BLaER1 treated with 17β-estradiol and CSF1 and Interleukin-3, amounts not matched to agents 10 nM and 100 nM (cell line): ENCODE measurements around the gene LSP1.

Experiments
- H3K27ac ChIP-seq, 11 experiments: shearing (Covaris generic); formaldehyde crosslinking; 2 replicates each; pipeline ENCODE4 v1.8.1; 2022
- H3K27me3 ChIP-seq, 11 experiments: shearing (Covaris generic); formaldehyde crosslinking; 2 replicates each; pipeline ENCODE4 v1.8.1; 2022
- H3K36me3 ChIP-seq, 11 experiments: shearing (Covaris generic); formaldehyde crosslinking; 2 replicates each; pipeline ENCODE4 v1.8.1; 2022
- H3K4me1 ChIP-seq, 10 experiments: shearing (Covaris generic); formaldehyde crosslinking; 2 replicates each; pipeline ENCODE4 v1.8.1; 2022
- H3K4me2 ChIP-seq, 11 experiments: shearing (Covaris generic); formaldehyde crosslinking; 2 replicates each; pipeline ENCODE4 v1.8.1; 2022
- H3K4me3 ChIP-seq, 10 experiments: shearing (Covaris generic); formaldehyde crosslinking; 2 replicates each; pipeline ENCODE4 v1.8.1; 2022
- H3K9ac ChIP-seq, 11 experiments: shearing (Covaris generic); formaldehyde crosslinking; 2 replicates each; pipeline ENCODE4 v1.8.1; 2022
- H3K9me3 ChIP-seq, 11 experiments: shearing (Covaris generic); formaldehyde crosslinking; replicated peaks in 1 of 11; 2 replicates each; pipeline ENCODE4 v1.8.1; 2022
- H4K20me1 ChIP-seq, 11 experiments: shearing (Covaris generic); formaldehyde crosslinking; 2 replicates each; pipeline ENCODE4 v1.8.1; 2022
- Cebpa-rat ChIP-seq, 11 experiments: shearing (Covaris generic); IDR thresholded peaks; 2 replicates each; pipeline ENCODE4 v1.8.1; 2022

The LSP1 gene

DNA sequence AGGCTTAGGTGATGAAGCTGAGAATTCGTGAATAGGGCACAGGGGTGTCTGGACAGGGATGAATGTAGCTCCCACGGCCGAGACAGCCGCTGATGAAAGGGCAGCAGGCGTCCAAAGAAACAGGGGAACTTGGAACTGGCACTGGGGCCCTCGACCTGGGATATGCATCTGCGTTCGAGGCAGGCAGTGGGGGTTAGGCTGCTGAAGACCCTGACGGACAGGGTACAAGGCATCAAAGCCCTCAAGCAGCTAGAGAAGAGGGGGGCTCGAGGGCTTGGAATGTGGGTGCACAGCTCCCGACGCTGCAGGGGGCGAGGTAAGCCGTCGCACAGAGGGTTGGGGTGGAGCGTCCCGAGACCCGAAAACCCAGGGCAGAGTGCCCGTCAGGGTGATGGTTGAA, 25.0 kb upstream of the LSP1 start:
- no peaks in the 10 kb centered on the region for H3K36me3 ChIP-seq
- H3K27ac ChIP-seq = no peak overlapping the region
- no peak overlapping the region for H3K4me3 ChIP-seq
- H3K9ac ChIP-seq = no peak overlapping the region
- no peak for TF ChIP-seq Cebpa-rat (IDR thresholded peaks at IDR 0.05)
- no peaks in the 10 kb centered on the region; a peak in 2 of 22 replicates for H4K20me1 ChIP-seq
- H3K4me2 ChIP-seq = no peak overlapping the region
- peaks cover 0 to 17% (median 0%) of the 10 kb centered on the region in 11 experiments; a peak in 3 of 22 replicates for H3K27me3 ChIP-seq
- H3K9me3 ChIP-seq = no peaks in the 10 kb centered on the region
- peaks cover 35 to 55% (median 47%) of the 10 kb centered on the region in 10 experiments for H3K4me1 ChIP-seq

DNA sequence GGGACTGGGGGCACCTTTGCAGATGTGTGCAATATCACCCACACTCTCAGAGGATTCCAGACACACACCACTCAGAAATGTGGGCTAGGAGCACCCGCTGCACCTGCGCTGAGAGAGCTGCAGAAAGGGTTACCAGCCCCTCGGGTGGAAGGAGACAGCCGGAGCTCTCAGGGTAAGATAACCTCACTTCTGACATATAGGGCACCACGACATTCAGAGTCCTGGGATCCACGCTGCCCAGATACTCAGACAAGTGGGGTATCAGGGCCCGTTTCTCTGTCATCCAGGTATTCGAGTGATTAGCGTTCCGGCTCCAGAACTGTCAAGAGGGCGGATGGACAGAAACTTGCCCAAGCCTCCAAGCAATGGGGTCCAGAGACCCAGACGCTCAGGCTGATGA, 24.3 kb upstream of the LSP1 start:
- H3K4me2 ChIP-seq = peak overlapping the region in 9 of 11 experiments; percentile 28 to 81 (median 74); a peak in 10 of 22 replicates
- TF ChIP-seq Cebpa-rat (IDR thresholded peaks at IDR 0.05) = no peak

DNA sequence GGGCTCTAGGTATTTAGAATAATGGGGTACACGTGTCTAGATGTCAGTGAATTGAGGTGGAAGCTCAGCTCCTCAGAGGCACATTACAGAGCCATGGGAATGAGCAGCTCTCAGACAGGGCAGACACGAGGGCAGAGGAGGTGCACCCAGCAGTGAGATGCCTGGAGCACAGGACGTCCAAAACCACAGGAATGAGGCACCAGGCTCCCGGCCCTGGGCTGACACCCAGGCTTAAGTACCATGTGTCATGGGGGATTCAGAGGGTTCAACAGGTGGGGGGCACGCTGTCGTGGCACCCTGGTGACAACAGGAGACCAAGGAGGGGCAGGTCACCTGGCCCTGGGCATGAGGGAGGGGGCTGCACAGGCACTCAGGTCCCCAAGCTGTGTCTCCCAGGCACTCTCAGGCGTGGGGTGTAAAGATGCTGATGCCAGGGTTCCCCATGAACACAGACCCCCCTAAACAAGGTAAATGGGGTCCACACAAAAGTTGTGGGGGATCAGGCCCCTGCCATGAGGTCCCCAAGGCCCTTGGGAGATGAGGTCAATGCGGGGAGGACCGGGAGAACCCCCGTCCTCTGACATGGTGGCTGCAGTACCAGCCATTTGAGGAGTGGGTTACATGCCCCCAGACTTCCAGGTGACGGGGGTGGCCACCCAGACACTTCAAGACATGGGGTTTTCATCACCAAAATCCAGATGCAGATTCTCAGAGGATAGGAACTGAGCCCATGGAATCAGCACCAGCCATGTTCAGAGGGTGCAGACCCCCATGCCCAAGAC, 23.7 kb upstream of the LSP1 start:
- H3K4me2 ChIP-seq = peak overlapping the region in 10 of 11 experiments; percentile 28 to 81 (median 74); a peak in 19 of 22 replicates
- H3K9me3 ChIP-seq = no peaks in the 10 kb centered on the region
- H3K9ac ChIP-seq = no peak overlapping the region
- peaks cover 37 to 60% (median 48%) of the 10 kb centered on the region in 10 experiments for H3K4me1 ChIP-seq
- H4K20me1 ChIP-seq = no peaks in the 10 kb centered on the region; a peak in 2 of 22 replicates
- H3K27me3 ChIP-seq = peaks cover 0 to 17% (median 0%) of the 10 kb centered on the region in 11 experiments; a peak in 5 of 22 replicates
- H3K27ac ChIP-seq = no peak overlapping the region
- no peak for TF ChIP-seq Cebpa-rat (IDR thresholded peaks at IDR 0.05)
- no peaks in the 10 kb centered on the region for H3K36me3 ChIP-seq
- H3K4me3 ChIP-seq = no peak overlapping the region

More for the DNA sequence above, 24.3 kb upstream of the LSP1 start:
- Histone ChIP-seq H4K20me1 (no peaks in the 10 kb centered on the region; a peak in 2 of 22 replicates), H3K9me3 (no peaks in the 10 kb centered on the region), H3K27ac (no peak overlapping the region), H3K9ac (no peak overlapping the region), H3K4me3 (no peak overlapping the region), H3K36me3 (no peaks in the 10 kb centered on the region), H3K4me1 (peaks cover 37 to 60% (median 48%) of the 10 kb centered on the region in 10 experiments), H3K27me3 (peaks cover 0 to 17% (median 0%) of the 10 kb centered on the region in 11 experiments; a peak in 5 of 22 replicates)

DNA sequence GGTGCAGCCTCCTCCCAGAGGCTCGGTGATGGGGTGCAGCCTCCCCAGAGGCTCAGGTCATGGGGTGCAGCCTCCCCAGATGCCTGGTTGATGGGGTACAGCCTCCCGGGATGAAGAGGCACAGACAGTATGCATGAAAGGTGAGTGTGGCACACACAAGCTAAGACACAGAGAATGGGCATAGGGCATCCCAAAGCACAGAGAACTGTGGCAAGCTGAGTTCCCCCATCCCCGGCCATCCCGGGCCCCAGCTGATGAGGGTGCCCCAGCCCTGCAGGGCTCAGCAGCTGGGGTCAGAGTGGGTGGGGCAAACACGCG, 22.9 kb upstream of the LSP1 start:
- Histone ChIP-seq H3K4me3 (no peak overlapping the region), H4K20me1 (no peaks in the 10 kb centered on the region; a peak in 2 of 22 replicates), H3K9me3 (no peaks in the 10 kb centered on the region), H3K4me1 (peaks cover 37 to 60% (median 48%) of the 10 kb centered on the region in 10 experiments), H3K36me3 (no peaks in the 10 kb centered on the region), H3K4me2 (peak overlapping the region; percentile 52 to 96 (median 74)), H3K27ac (no peak overlapping the region), H3K27me3 (peaks cover 0 to 17% (median 0%) of the 10 kb centered on the region in 11 experiments; a peak in 5 of 22 replicates), H3K9ac (peak overlapping the region in 6 of 11 experiments; percentile 0 to 49 (median 22); a peak in 4 of 22 replicates)
- no peak for TF ChIP-seq Cebpa-rat (IDR thresholded peaks at IDR 0.05)

DNA sequence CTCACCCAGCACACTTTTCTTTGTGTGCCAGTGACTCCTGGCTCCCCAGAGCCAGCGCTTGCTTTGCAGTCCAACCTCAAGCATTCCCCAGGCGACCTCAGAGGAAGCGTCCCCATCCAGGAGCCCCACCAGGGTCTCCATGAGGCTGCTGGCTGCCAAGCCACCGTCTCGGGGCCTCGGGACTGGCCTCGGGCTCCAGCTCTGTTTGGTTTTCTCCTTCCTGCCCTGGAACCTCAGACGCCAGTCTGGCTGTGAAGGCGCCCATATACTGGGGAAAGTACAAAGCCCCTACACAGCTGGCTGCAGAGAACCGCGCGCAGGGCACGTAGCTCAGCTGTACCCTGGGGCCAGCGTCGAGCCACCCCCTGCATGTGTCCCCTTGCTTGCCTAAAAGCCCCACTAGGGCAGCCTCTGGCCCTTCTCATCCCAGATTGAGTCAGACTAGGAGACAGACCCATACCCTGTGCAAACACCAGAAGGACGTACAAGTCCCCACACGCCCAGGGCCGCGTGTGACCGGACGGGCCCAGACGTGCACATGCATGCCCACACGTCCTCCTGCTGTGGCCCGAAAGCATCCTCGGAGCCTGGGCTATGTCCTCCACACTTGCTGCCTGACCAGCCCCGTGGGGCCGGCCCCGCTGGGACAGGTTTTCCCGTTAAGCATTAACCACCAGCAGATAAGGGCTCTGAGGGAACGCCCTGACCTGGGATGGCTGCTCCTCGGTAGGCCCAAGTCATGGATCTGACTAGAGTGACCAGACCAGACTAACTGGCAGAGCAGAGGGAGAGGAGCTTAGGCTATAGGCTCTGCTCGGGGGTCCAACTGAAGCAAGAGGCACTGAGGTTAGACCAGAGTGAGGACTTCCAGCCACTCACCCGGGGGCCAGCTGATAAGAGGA, 22.3 kb upstream of the LSP1 start:
- no peak for TF ChIP-seq Cebpa-rat (IDR thresholded peaks at IDR 0.05)
- Histone ChIP-seq H3K4me3 (no peak overlapping the region), H4K20me1 (no peaks in the 10 kb centered on the region; a peak in 2 of 22 replicates), H3K4me1 (peaks cover 37 to 60% (median 48%) of the 10 kb centered on the region in 10 experiments), H3K9ac (peak overlapping the region in 7 of 11 experiments; percentile 0 to 49 (median 20); a peak in 6 of 22 replicates), H3K36me3 (no peaks in the 10 kb centered on the region), H3K9me3 (no peaks in the 10 kb centered on the region), H3K27ac (no peak overlapping the region), H3K4me2 (peak overlapping the region; percentile 52 to 96 (median 74)), H3K27me3 (peaks cover 0 to 17% (median 0%) of the 10 kb centered on the region in 11 experiments; a peak in 5 of 22 replicates)

DNA sequence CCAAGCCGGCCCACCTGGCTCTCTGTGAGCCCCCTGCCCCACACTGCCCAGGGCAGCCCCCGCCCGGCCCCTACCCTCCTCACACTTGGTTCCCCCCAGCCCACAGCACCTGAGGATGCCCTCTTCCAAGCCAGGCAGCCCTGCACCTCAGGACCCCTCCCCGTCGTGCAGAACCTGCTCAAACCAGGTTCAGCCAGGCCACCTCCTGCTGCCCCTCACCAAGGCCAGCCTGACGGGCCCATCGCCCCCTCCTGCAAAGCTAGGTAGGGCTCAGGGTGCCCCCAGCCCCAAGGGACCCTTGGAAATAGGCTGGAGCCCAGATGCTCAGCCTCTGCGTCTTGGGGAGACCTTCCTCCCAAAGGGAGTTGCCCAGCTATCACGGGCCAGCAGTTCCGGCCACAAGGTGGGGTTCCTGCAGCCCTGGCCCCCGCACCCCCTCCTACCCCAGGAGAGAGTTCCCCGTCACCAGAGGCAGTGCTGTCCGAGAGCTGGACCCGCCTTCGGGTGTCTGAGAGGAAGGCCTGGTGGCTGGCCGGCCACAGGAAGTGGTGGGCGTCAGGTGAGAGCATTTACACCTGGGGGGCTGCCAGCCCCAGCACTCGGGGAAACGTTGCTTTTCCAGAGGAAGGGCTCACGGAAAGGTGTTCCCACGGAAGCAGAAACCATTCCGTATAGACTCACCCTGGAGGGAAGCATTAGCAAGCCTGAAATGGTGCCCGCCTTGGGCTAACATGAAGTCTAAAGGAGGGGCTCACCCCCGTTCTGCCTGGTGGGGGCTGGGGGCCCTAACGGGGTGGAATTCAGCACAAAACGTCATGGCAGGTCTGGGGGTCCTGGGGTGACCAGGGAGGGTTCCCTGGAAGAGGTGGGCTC, 21.3 kb upstream of the LSP1 start:
- Histone ChIP-seq H3K9me3 (no peaks in the 10 kb centered on the region), H3K4me1 (peaks cover 37 to 59% (median 48%) of the 10 kb centered on the region in 10 experiments), H3K27ac (no peak overlapping the region), H3K4me3 (no peak overlapping the region), H4K20me1 (no peaks in the 10 kb centered on the region; a peak in 2 of 22 replicates), H3K4me2 (peak overlapping the region; percentile 34 to 96 (median 77)), H3K27me3 (peaks cover 0 to 17% (median 0%) of the 10 kb centered on the region in 11 experiments; a peak in 5 of 22 replicates), H3K9ac (peak overlapping the region in 1 of 11 experiments; percentile 24; a peak in 1 of 22 replicates), H3K36me3 (no peaks in the 10 kb centered on the region)
- TF ChIP-seq Cebpa-rat (IDR thresholded peaks at IDR 0.05) = no peak

DNA sequence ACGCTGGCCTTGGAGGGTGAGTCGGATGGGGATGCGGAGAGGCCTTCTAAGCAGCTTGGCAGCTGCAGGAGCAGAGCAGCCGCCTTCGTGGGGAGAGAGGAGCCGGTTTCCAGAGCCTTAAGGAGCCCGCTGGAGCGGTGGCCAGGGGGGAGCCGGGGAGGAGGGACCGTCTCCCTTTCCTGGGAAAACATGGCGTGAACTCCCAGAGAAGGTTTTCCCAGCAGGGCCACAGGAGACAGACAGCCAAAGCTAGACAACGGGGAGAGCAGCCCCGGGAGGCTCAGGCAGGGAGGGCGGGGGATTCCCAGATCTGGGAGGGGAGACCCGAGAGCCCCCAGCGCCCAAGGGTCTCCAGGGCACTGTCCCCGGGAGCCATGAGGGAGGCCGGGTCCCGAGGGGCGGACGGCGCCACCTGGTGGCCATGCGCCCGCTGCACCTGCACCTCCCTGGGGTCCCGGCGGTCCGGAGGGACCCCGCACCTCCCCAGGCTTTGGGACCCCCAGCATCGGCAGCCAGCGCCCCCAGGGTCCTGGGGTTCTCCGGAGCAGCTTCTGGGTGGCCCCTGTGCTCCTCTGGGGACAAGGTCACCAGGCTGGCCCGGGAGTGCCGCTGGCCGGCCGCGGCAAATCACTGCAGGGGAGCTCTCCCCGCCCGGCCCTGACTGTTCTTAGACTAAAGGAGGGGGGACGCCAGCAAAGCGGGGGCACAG, 20.5 kb upstream of the LSP1 start:
- Histone ChIP-seq H3K36me3 (no peaks in the 10 kb centered on the region), H3K4me3 (peak overlapping the region in 2 of 10 experiments; percentile 17 to 40; a peak in 3 of 20 replicates), H3K27me3 (peaks cover 0 to 17% (median 0%) of the 10 kb centered on the region in 11 experiments; a peak in 5 of 22 replicates), H3K4me1 (peaks cover 42 to 58% (median 50%) of the 10 kb centered on the region in 10 experiments), H4K20me1 (no peaks in the 10 kb centered on the region; a peak in 2 of 22 replicates), H3K27ac (no peak overlapping the region), H3K4me2 (peak overlapping the region; percentile 34 to 96 (median 77); a peak in 21 of 22 replicates), H3K9me3 (no peaks in the 10 kb centered on the region), H3K9ac (peak overlapping the region in 1 of 11 experiments; percentile 48; a peak in 2 of 22 replicates)
- TF ChIP-seq Cebpa-rat (IDR thresholded peaks at IDR 0.05) = no peak
